PC-3 (cell line): ENCODE results near the gene TCEA2. TPM values are rescaled to one million over a fixed set of nuclear protein-coding genes. Genes with fewer than 3 reads are reported as not detected.

Experiments used
- ATAC-seq: fragments of 200-7000 bp; cut with Tn5 transposase; 2 replicates; pipeline ENCODE4 v1.9.1; 2020; ENCODE audit warnings: mild to moderate bottlenecking, moderate library complexity
- BruUV-seq: library from RNA; stranded (reverse); fragments of 400-500 nt; replicated peaks from 2 replicates; lab custom pipeline; 2021; lab: Mats Ljungman, UMichigan
- CTCF ChIA-PET: fragments of 300-600 bp; sonication (Branson Sonifier 250); formaldehyde crosslinking; loops from one replicate; lab custom pipeline; 2022; ENCODE audit warnings: antibody characterized with exemption; lab: Charles Lee
- POLR2A ChIA-PET: fragments of 300-600 bp; sonication (Branson Sonifier 250); formaldehyde crosslinking; loops from one replicate; lab custom pipeline; 2022; ENCODE audit warnings: antibody characterized with exemption; ENCODE audit not compliant: unreplicated experiment; lab: Charles Lee
- DNase-seq: peaks from one replicate; pipeline ENCODE4 v3.0.0-alpha.2; 2015
- H2AFZ ChIP-seq: fragments of 300-600 bp; sonication (generic); 2 replicates; pipeline ENCODE4 v1.6.0; 2016; ENCODE audit warnings: antibody characterized with exemption, low read length
- H3F3A ChIP-seq: fragments of 300-600 bp; sonication (generic); one replicate; pipeline ENCODE4 v1.6.0; 2017; ENCODE audit warnings: antibody characterized with exemption, low read length, control low read depth, mild to moderate bottlenecking; ENCODE audit not compliant: unreplicated experiment
- H3K27ac ChIP-seq: fragments of 300-600 bp; sonication (generic); 2 replicates; pipeline ENCODE4 v1.5.1; 2016; ENCODE audit warnings: mild to moderate bottlenecking, low read length
- H3K27me3 ChIP-seq: fragments of 300-600 bp; sonication (generic); 2 replicates; pipeline ENCODE4 v1.6.1; 2016; ENCODE audit warnings: low read length, mixed read lengths
- H3K36me3 ChIP-seq: fragments of 300-600 bp; sonication (generic); 2 replicates; pipeline ENCODE4 v1.6.1; 2016; ENCODE audit warnings: low read depth, mixed run types, low read length, mixed read lengths
- H3K4me1 ChIP-seq: fragments of 300-600 bp; sonication (generic); 2 replicates; pipeline ENCODE4 v1.5.1; 2016; ENCODE audit warnings: low read length; ENCODE audit not compliant: insufficient read depth
- H3K4me2 ChIP-seq: fragments of 300-600 bp; sonication (generic); 2 replicates; pipeline ENCODE4 v1.6.0; 2016; ENCODE audit warnings: low read length
- H3K4me3 ChIP-seq: fragments of 300-600 bp; sonication (generic); 2 replicates; pipeline ENCODE4 v1.5.1; 2016; ENCODE audit warnings: mild to moderate bottlenecking, low read length, mixed read lengths
- H3K79me2 ChIP-seq: fragments of 300-600 bp; sonication (generic); 2 replicates; pipeline ENCODE4 v1.6.1; 2017; ENCODE audit warnings: low read length, mixed read lengths
- H3K9ac ChIP-seq: fragments of 300-600 bp; sonication (generic); 2 replicates; pipeline ENCODE4 v1.6.0; 2016; ENCODE audit warnings: mild to moderate bottlenecking, low read length
- H3K9me2 ChIP-seq: fragments of 300-600 bp; sonication (generic); replicated peaks from 2 replicates; pipeline ENCODE4 v1.6.1; 2016; ENCODE audit warnings: mixed run types, low read length, mixed read lengths
- H3K9me3 ChIP-seq: fragments of 300-600 bp; sonication (generic); 2 replicates; pipeline ENCODE4 v1.6.1; 2016; ENCODE audit warnings: low read length, mixed read lengths
- H4K20me1 ChIP-seq: fragments of 300-600 bp; sonication (generic); 2 replicates; pipeline ENCODE4 v1.6.1; 2016; ENCODE audit warnings: low read length, mixed read lengths
- CTCF ChIP-seq: fragments of 300-600 bp; sonication (generic); conservative IDR thresholded peaks from 2 replicates; pipeline ENCODE4 v1.5.1; 2017; ENCODE audit warnings: antibody characterized with exemption, low read depth, mild to moderate bottlenecking, low read length
- EZH2 ChIP-seq: fragments of 300-600 bp; sonication (generic); IDR thresholded peaks from one replicate; pipeline ENCODE4 v1.6.1; 2017; ENCODE audit warnings: antibody characterized with exemption, mild to moderate bottlenecking, low read length; ENCODE audit not compliant: unreplicated experiment
- EZH2phosphoT487 ChIP-seq: fragments of 300-600 bp; sonication (generic); IDR thresholded peaks from 2 replicates; pipeline ENCODE4 v1.6.1; 2018; ENCODE audit warnings: mild to moderate bottlenecking, antibody characterized with exemption, low read length, borderline replicate concordance
- intact Hi-C: fragments of 100-400 bp; cut with micrococcal nuclease; formaldehyde crosslinking; loops from 2 replicates; pipeline ENCODE4 v1.9.0; 2023
- total RNA-seq: library from RNA; depleted of rRNA; stranded (reverse); fragments of >200 nt; gene quantifications from 2 replicates; pipeline ENCODE4 v1.2.3, GENCODE V29; 2014

The TCEA2 gene
- total RNA-seq, 1 experiment from 2014 or later: 19.1 TPM

DNA sequence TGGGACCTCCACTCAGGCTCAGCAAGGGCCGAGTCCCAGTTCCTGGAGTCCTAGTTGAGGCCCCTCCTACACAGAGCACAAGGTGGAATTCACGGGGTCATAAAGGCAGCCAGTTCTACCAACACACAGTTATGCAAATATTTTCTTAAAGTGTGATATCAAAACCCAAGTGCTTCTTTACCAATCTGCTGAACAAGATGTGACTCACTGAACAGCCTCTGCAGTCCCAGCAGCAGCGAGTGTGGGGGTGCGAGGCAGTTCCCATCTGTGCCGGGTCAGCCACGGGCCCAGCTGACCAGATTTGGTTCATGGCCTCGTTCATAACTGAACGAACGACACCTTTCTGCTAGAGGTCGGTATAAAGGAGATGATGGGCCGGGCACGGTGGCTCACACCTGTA, 4.5 kb upstream of the TCEA2 start:
- POLR2A ChIA-PET: no interaction called here
- Histone ChIP-seq H3K4me2 (peak overlapping the region; percentile 18; the same call in 1 of the 2 replicates), H3K27me3 (no peaks in the 10 kb centered on the region), H3F3A (no peaks in the 10 kb centered on the region), H3K36me3 (no peaks in the 10 kb centered on the region), H3K9me2 (no peaks in the 10 kb centered on the region), H3K4me3 (no peak overlapping the region), H2AFZ (peak overlapping the region; percentile 36; the same call in 1 of the 2 replicates), H3K9ac (no peak overlapping the region), H4K20me1 (no peaks in the 10 kb centered on the region), H3K9me3 (no peaks in the 10 kb centered on the region), H3K79me2 (0 out of 2 replicates have a peak, but pooled peaks cover 3% of the 10 kb centered on the region), H3K4me1 (peaks cover 16% of the 10 kb centered on the region), H3K27ac (no peak overlapping the region)
- intact Hi-C loops: no loop called here
- TF ChIP-seq EZH2: no peak
- no peak for TF ChIP-seq CTCF
- TF ChIP-seq EZH2phosphoT487: no peak
- BruUV-seq: no TSS peak
- peak; percentile 26 for DNase-seq
- CTCF ChIA-PET: no interaction called here
- ATAC-seq: peak; percentile 13

DNA sequence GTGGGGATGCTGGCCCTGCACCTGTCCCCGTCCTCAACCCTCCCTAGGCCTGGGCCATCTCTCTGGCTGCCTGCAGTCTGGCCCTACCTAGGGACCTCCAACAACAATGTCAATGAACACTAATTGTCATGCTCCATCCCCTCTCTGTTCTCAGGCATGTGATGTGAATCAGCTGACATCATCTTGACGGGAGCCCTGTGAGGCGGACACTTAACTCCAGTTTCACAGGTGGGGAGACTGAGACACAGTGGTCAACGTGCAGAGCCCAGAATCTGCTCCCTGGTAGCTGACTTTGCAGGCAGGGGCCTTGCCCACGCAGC, 762 bp upstream of the TCEA2 start:
- BruUV-seq: no TSS peak

More for the DNA sequence above, 762 bp upstream of the TCEA2 start:
- Histone ChIP-seq H3K79me2 (peaks cover 10% of the 10 kb centered on the region), H3K4me1 (peaks cover 46% of the 10 kb centered on the region), H3K9ac (peak overlapping the region; percentile 84), H3K9me2 (no peaks in the 10 kb centered on the region), H3K27ac (0 out of 2 replicates have a peak overlapping the region, but pooled peaks have one; percentile 6), H4K20me1 (no peaks in the 10 kb centered on the region), H3K4me3 (peak overlapping the region; percentile 79), H3F3A (no peaks in the 10 kb centered on the region), H3K4me2 (peak overlapping the region; percentile 95), H3K9me3 (no peaks in the 10 kb centered on the region), H3K36me3 (no peaks in the 10 kb centered on the region), H2AFZ (peak overlapping the region; percentile 67; the same call in 1 of the 2 replicates), H3K27me3 (no peaks in the 10 kb centered on the region)
- DNase-seq (no peak), ATAC-seq (no peak)
- ChIA-PET POLR2A (no interaction called here), CTCF (interaction anchor here (0.6 to 1.0 kb wide), 2 partner anchors 23 to 517 kb away, joined by 3 to 8 read pairs; no protein-coding TSS in a partner anchor)
- intact Hi-C loops: loop anchor here (2.0 kb wide), 1 partner anchor 23 kb away; no protein-coding TSS in a partner anchor
- TF ChIP-seq EZH2 (no peak), EZH2phosphoT487 (no peak), CTCF (no peak)
